ENCODE measurements around the gene MAMDC4. TPM values are rescaled to one million over a fixed set of nuclear protein-coding genes. Genes with fewer than 3 reads are reported as not detected.

Gene MAMDC4
- total and polyA plus RNA-seq, 2 of the 13 experiments (the other 11 are each of a cell fraction or from before 2014, with no cell fraction given), result 6.0 to 6.8 TPM

DNA sequence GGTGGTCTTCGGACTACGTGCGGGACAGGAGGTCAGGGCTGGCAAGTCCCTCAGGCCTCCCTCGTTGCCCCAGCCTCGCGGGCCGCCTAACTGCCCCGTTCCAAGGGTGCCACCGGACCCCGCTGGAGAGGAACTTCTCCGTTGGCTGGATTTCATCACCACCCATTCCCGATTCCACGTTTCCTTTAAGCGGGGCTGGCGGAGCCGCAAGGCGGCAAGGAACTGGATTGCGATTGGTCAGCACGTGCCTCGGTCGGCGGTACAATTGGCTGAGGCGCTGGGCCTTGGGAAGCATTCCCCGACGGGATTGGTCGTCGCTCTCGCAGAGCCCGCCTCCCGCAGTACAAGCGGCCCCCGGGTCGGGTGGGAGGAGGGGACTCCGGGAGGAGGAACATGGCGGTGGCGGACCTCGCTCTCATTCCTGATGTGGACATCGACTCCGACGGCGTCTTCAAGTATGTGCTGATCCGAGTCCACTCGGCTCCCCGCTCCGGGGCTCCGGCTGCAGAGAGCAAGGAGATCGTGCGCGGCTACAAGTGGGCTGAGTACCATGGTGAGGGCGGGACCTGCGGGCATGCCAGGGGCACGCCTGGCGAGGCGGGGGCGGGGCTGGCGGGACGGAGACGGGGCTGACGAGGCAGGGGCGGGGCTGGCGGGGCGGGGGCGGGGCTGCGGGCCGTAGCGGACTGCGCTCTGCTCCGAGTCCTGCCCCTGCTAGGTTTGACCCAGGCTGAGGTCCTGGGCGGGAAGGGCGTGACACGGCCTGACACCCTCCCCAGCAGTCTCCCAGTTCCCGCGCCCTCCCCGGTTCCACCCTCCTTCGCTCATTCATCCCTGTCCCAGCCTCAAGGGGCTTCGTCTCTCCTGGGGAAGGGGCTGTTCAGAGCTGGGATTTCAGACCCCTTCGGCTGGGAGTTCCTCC is 2.8 kb upstream of the MAMDC4 start, which contains the start of gene PHPT1:
Gene PHPT1, plus strand, starts transcription at position 372 of the 922 bp plus-strand sequence. Its CDS starts 22 bp downstream, at position 394.
- FAIRE-seq (peak; percentile 96), ATAC-seq (peak; percentile 73), DNase-seq (ENCODE audit: low spot score) (peak; percentile 97)
- Histone ChIP-seq H2AFZ (ENCODE audit: low read length) (no peak within 1 kb of the TSS), H3K79me2 (ENCODE audit: insufficient read depth, low read length) (peaks cover 17% of the 10 kb centered on the region), H3K4me1 (ENCODE audit: insufficient read depth, low read length) (peaks cover 25% of the 10 kb centered on the region), H3K9me3 (ENCODE audit: low read length) (no peaks in the 10 kb centered on the region), H3K27ac (ENCODE audit: extremely low read length, insufficient read depth, low read length) (peak within 1 kb of the TSS; percentile 91), H3K4me2 (ENCODE audit: low read depth, low read length) (peak within 1 kb of the TSS; percentile 87), H3K9ac (ENCODE audit: insufficient read depth, low read depth, low read length) (peak within 1 kb of the TSS; percentile 94), H3K36me3 (replicated peaks in 1 of 2; ENCODE audit: control insufficient read depth in 1 of 2, insufficient read depth in 2 of 2, low read length in 2 of 2) (peaks cover 11 to 20% of the 10 kb centered on the region in 2 experiments), H3K4me3 (replicated peaks in 1 of 3; ENCODE audit: insufficient read depth in 1 of 3, low read depth in 2 of 3, low read length in 3 of 3) (peak within 1 kb of the TSS; percentile 88 to 98 (median 91)), H3K27me3 (ENCODE audit: control insufficient read depth in 1 of 2, insufficient read depth in 2 of 2, low read length in 2 of 2) (no peaks in the 10 kb centered on the region; a peak in 1 of 5 replicates), H4K20me1 (ENCODE audit: insufficient read depth, low read length) (peaks cover 9% of the 10 kb centered on the region; the same call in 1 of the 2 replicates)
- BruUV-seq (replicated peaks), result no TSS peak
- intact Hi-C loops (cut with micrococcal nuclease; ENCODE audit: unreplicated experiment) (loop anchor here (5.0 kb wide), 2 partner anchors 33 to 62 kb away; no protein-coding TSS in a partner anchor), in situ Hi-C loops (cut with HindIII; ENCODE audit: extremely low pct_ligation_motif_present, low pct_unique_long_range_greater_than_20kb) (loop anchor here (10.0 kb wide), 1 partner anchor 186 kb away; the partner anchor contains the start of gene FUT7)
- ChIA-PET POLR2A (interaction anchor here (0.7 to 2.3 kb wide), 7 partner anchors 10 to 838 kb away, joined by 3 to 29 read pairs (median 6); partner anchors contain the start of gene RABL6), CTCF (ENCODE audit: low intra/inter-chr PET ratio, low total read pairs) (no interaction called here)
- WGBS (ENCODE audit: low lambda C conversion rate), result 0% methylated on average over 14 of the region's 77 CpGs
- no peak for TF ChIP-seq SMAD1 (CRISPR knock-in tag; IDR thresholded peaks at IDR 0.05; ENCODE audit: borderline replicate concordance, low read depth)
- TF ChIP-seq, protein P1, sequence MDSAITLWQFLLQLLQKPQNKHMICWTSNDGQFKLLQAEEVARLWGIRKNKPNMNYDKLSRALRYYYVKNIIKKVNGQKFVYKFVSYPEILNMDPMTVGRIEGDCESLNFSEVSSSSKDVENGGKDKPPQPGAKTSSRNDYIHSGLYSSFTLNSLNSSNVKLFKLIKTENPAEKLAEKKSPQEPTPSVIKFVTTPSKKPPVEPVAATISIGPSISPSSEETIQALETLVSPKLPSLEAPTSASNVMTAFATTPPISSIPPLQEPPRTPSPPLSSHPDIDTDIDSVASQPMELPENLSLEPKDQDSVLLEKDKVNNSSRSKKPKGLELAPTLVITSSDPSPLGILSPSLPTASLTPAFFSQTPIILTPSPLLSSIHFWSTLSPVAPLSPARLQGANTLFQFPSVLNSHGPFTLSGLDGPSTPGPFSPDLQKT (CRISPR knock-in tag; IDR thresholded peaks at IDR 0.05; ENCODE audit: borderline replicate concordance), result no peak
- peak; percentile 95; the same call in 1 of the 2 replicates for TF ChIP-seq TP53 (CRISPR knock-in tag; conservative IDR thresholded peaks at IDR 0.05)
- peak; percentile 20; the same call in 1 of the 2 replicates for TF ChIP-seq ZBTB20 (CRISPR knock-in tag; IDR thresholded peaks at IDR 0.05; ENCODE audit: borderline replicate concordance, low read depth)
- TF ChIP-seq ZKSCAN8 (CRISPR knock-in tag; IDR thresholded peaks at IDR 0.05; ENCODE audit: borderline replicate concordance), result no peak; the same call in 1 of the 2 replicates
- TF ChIP-seq AGO2 (optimal IDR thresholded peaks at IDR 0.05; ENCODE audit: low read depth, low read length), result peak; percentile 78
- TF ChIP-seq NFYB (CRISPR knock-in tag; IDR thresholded peaks at IDR 0.05), result peak; percentile 98
- TF ChIP-seq, protein P2, sequence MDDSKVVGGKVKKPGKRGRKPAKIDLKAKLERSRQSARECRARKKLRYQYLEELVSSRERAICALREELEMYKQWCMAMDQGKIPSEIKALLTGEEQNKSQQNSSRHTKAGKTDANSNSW (CRISPR knock-in tag; IDR thresholded peaks at IDR 0.05; ENCODE audit: borderline replicate concordance), result peak; percentile 22; the same call in 1 of the 2 replicates
- TF ChIP-seq CC2D1A (CRISPR knock-in tag; IDR thresholded peaks at IDR 0.05), result no peak
- TF ChIP-seq, protein P3, sequence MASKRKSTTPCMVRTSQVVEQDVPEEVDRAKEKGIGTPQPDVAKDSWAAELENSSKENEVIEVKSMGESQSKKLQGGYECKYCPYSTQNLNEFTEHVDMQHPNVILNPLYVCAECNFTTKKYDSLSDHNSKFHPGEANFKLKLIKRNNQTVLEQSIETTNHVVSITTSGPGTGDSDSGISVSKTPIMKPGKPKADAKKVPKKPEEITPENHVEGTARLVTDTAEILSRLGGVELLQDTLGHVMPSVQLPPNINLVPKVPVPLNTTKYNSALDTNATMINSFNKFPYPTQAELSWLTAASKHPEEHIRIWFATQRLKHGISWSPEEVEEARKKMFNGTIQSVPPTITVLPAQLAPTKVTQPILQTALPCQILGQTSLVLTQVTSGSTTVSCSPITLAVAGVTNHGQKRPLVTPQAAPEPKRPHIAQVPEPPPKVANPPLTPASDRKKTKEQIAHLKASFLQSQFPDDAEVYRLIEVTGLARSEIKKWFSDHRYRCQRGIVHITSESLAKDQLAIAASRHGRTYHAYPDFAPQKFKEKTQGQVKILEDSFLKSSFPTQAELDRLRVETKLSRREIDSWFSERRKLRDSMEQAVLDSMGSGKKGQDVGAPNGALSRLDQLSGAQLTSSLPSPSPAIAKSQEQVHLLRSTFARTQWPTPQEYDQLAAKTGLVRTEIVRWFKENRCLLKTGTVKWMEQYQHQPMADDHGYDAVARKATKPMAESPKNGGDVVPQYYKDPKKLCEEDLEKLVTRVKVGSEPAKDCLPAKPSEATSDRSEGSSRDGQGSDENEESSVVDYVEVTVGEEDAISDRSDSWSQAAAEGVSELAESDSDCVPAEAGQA (IDR thresholded peaks at IDR 0.05; ENCODE audit: low read depth), result no peak
- TF ChIP-seq, protein P3 (CRISPR knock-in tag; IDR thresholded peaks at IDR 0.05; ENCODE audit: borderline replicate concordance), result no peak
- TF ChIP-seq, protein P4, sequence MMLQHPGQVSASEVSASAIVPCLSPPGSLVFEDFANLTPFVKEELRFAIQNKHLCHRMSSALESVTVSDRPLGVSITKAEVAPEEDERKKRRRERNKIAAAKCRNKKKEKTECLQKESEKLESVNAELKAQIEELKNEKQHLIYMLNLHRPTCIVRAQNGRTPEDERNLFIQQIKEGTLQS (CRISPR knock-in tag; IDR thresholded peaks at IDR 0.05), result peak; percentile 87
- TF ChIP-seq ZMAT3 (CRISPR knock-in tag; conservative IDR thresholded peaks at IDR 0.05), result no peak; the same call in 1 of the 2 replicates
- no peak for TF ChIP-seq KAT2B (IDR thresholded peaks at IDR 0.05; ENCODE audit: borderline replicate concordance, low read depth, low read length)
- no peak for TF ChIP-seq ZBTB7A (CRISPR knock-in tag; IDR thresholded peaks at IDR 0.05)
